ENCODE measurements around the gene SCYL2. TPM values are rescaled to one million over a fixed set of nuclear protein-coding genes. Genes with fewer than 3 reads are reported as not detected.

The SCYL2 gene
- total RNA-seq = 45.5 and 55.3 TPM in 2 replicates

DNA sequence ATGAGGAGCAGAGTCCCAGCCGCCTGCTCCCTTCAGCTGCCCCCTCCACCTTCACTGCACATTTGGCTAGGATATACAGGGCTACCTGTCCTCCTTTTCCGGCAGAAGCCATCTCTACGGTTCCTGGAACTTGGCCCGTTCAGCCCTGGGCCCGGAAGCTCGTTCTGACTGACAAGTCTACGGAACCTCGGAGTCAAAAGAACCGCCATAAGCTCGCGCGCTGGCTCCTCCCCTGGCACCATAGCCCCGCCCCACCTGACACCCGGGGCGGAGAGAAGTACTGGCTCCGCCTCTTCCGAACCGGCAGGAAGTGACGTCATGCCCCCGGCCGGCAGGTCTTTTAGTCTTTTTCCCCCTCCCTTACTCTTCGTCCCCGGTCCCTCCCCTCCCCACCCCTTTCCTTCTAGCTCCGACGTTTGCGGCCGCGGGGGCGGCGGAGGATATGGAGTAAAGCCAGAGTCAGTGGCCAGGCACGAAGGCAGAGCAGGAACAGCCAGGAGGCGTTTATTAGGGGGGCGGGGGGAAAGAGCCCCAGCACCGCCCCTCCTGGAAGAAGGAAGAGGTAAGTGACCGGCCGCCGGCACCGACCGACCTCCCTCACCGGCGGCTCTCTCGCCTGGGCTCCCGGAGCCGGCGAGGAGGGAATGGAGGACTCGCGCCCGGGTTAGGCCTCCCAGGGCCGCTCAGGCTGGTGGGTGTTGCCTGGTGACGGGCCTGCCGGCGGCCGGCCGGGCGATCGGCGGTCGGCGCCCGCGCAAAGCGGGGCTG is at the start of gene SCYL2, which contains the start of gene DEPDC4:
Gene SCYL2, plus strand, starts transcription at position 343 of the 768 bp plus-strand sequence. CDS start 15,794 bp downstream, outside the sequence.
Gene DEPDC4, minus strand, starts transcription at position 245 of the 768 bp plus-strand sequence. Its CDS starts 3 bp downstream, at position 242.

GRCh38 chr12:100356644-100357223 is 89.8 kb downstream of the SCYL2 start, which contains the start of gene SLC17A8:
TSS of gene SLC17A8 (plus strand) at chr12:100357074. CDS start at chr12:100357392, 318 bp downstream.

Small RNAs within 50 kb of the gene (small RNA-seq; reads per million reads assigned to genes)
- not detected for gene RF00019

Other genes with a start within 250 kb of the SCYL2 start
- 12.2 and 19.7 TPM in 2 replicates for gene BLTP3B, start 124.3 kb upstream of the SCYL2 start, total RNA-seq
- gene ACTR6, start 66.4 kb upstream of the SCYL2 start, total RNA-seq = 9.4 and 12.5 TPM in 2 replicates
- gene DEPDC4, start 98 bp upstream of the SCYL2 start, total RNA-seq = 1.4 and 3.1 TPM in 2 replicates
- not detected in 2 replicates for gene SLC17A8, start 89.9 kb downstream of the SCYL2 start, total RNA-seq
- not detected in 2 replicates for gene NR1H4, start 206.7 kb downstream of the SCYL2 start, total RNA-seq